ENCODE results near the gene DIP2A. TPM values are rescaled to one million over a fixed set of nuclear protein-coding genes. Genes with fewer than 3 reads are reported as not detected.

The DIP2A gene
- total and polyA plus RNA-seq, 2 of the 8 experiments (the other 6 are each of a cell fraction or from before 2014, with no cell fraction given) = 16.0 to 27.1 TPM

DNA sequence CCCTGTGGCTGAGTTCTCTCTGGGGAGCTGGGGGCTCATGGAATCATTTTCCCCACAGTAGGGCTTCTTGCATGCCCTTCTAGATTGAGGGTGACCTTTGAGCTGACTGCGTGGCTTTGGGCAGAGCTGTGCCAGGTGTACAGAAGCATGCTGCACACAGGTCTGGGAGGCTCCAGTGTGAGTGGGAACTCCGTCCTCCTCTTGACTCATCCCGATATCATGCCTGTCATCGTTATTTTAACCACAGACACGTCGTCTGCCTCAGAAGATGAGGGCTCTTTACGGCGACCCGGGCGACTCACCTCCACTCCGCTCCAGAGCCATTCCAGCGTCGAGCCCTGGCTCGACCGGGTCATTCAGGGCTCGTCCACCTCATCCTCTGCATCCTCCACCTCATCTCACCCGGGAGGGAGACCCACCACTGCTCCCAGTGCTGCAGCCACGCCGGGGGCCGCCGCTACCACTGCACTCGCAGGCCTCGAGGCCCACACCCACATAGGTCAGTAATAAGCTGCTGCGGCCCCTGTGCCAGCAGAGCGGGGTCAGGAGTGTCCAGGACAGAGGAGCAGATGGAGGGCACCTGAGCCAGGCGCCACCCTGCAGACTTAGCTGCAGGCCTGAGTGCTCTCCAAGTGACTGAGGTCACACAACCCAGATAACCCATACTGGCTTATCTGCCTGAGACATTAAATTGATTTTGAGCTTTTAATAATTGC is 39.8 kb downstream of the DIP2A start:
- peaks cover 6 to 19% (median 9%) of the 10 kb centered on the region in 4 experiments; a peak in 5 of 8 replicates for H3K36me3 ChIP-seq (ENCODE audit: control insufficient read depth in 2 of 4, insufficient read depth in 4 of 4, low read length in 3 of 4)
- CTCF ChIA-PET (ENCODE audit: partially characterized antibody) = no interaction called here
- 92% methylated on average over 26 of the region's 26 CpGs; no CpG with 5 or more reads in 1 of the 2 experiments for WGBS, 2 experiments (ENCODE audit: extremely low coverage in 1 of 2, insufficient coverage in 1 of 2, insufficient read length in 1 of 2, insufficient replicate concordance in 2 of 2, low coverage in 1 of 2, low lambda C conversion rate in 2 of 2, missing lambda C conversion rate in 1 of 2)

More for the DNA sequence above, 39.8 kb downstream of the DIP2A start:
- H3K14ac ChIP-seq (ENCODE audit: insufficient read length) = no peak overlapping the region
- no peak overlapping the region for H2BK12ac ChIP-seq (ENCODE audit: low read depth, low read length)
- no peak overlapping the region for H3K4me3 ChIP-seq (ENCODE audit: extremely low read depth in 1 of 4, insufficient read depth in 2 of 4, low read depth in 3 of 4, low read length in 4 of 4)
- H3K23me2 ChIP-seq (ENCODE audit: low read depth, low read length) = no peaks in the 10 kb centered on the region
- H2AFZ ChIP-seq (ENCODE audit: low read length) = no peak overlapping the region
- no peak overlapping the region for H2BK15ac ChIP-seq (ENCODE audit: low read length)
- no peak overlapping the region for H2BK20ac ChIP-seq (ENCODE audit: low read length)
- H3K18ac ChIP-seq (ENCODE audit: extremely low read depth, low read length) = no peak overlapping the region
- no peak overlapping the region for H2AK5ac ChIP-seq (ENCODE audit: low read depth, low read length)
- no peak overlapping the region for H3K4ac ChIP-seq (replicated peaks; ENCODE audit: insufficient read length, low read depth, low read length)
- no peak overlapping the region for H4K91ac ChIP-seq (replicated peaks; ENCODE audit: insufficient read length, low read length)
- H2BK5ac ChIP-seq (ENCODE audit: low read depth, low read length) = no peak overlapping the region
- no peaks in the 10 kb centered on the region for H3K27me3 ChIP-seq (replicated peaks in 1 of 4; ENCODE audit: control insufficient read depth in 3 of 4, extremely low read depth in 1 of 4, insufficient read depth in 3 of 4, low read length in 3 of 4)
- H3K79me2 ChIP-seq (ENCODE audit: control insufficient read depth in 1 of 2, insufficient read depth in 2 of 2, low read length in 2 of 2) = no peaks in the 10 kb centered on the region
- H4K20me1 ChIP-seq (replicated peaks in 1 of 2; ENCODE audit: control insufficient read depth in 1 of 2, insufficient read depth in 2 of 2, low read length in 2 of 2) = peaks cover 0 to 6% of the 10 kb centered on the region in 2 experiments
- no peaks in the 10 kb centered on the region for H3K79me1 ChIP-seq (ENCODE audit: low read depth, low read length)
- TF ChIP-seq GABPA (IDR thresholded peaks at IDR 0.05; ENCODE audit: borderline replicate concordance, insufficient read depth, low read length) = no peak
- no peak for TF ChIP-seq KDM1A (IDR thresholded peaks at IDR 0.05; ENCODE audit: borderline replicate concordance, low read length)
- TF ChIP-seq, protein P1, sequence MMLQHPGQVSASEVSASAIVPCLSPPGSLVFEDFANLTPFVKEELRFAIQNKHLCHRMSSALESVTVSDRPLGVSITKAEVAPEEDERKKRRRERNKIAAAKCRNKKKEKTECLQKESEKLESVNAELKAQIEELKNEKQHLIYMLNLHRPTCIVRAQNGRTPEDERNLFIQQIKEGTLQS (IDR thresholded peaks at IDR 0.05; ENCODE audit: insufficient read depth, low read depth, low read length) = no peak
- TF ChIP-seq, protein P2, sequence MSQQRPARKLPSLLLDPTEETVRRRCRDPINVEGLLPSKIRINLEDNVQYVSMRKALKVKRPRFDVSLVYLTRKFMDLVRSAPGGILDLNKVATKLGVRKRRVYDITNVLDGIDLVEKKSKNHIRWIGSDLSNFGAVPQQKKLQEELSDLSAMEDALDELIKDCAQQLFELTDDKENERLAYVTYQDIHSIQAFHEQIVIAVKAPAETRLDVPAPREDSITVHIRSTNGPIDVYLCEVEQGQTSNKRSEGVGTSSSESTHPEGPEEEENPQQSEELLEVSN (IDR thresholded peaks at IDR 0.05) = no peak
- no peak for TF ChIP-seq HDAC2 (IDR thresholded peaks at IDR 0.05; ENCODE audit: borderline replicate concordance in 1 of 2, low read depth in 2 of 2, low read length in 2 of 2)
- no peak for TF ChIP-seq EP300 (IDR thresholded peaks at IDR 0.05; ENCODE audit: borderline replicate concordance in 1 of 2, low read depth in 2 of 2, low read length in 2 of 2)
- no peak for TF ChIP-seq TCF12 (IDR thresholded peaks at IDR 0.05; ENCODE audit: low read depth, low read length)
- no peaks in the 10 kb centered on the region for H3K9me3 ChIP-seq (ENCODE audit: insufficient read depth in 2 of 2, low read depth in 1 of 2, low read length in 1 of 2)
- H3K56ac ChIP-seq (replicated peaks; ENCODE audit: insufficient read length, low read depth, low read length) = no peak overlapping the region
- H3K4me2 ChIP-seq (ENCODE audit: insufficient read depth in 1 of 2, low read depth in 2 of 2, low read length in 2 of 2) = no peak overlapping the region
- H2BK120ac ChIP-seq (replicated peaks; ENCODE audit: low read depth, low read length) = no peak overlapping the region
- POLR2A ChIA-PET (ENCODE audit: partially characterized antibody) = interaction anchor here (1.3 kb wide), 1 partner anchor 13 kb away, joined by 3 read pairs; no protein-coding TSS in a partner anchor
- no peak overlapping the region for H4K5ac ChIP-seq (ENCODE audit: insufficient read length, low read depth, low read length)
- H3K4me1 ChIP-seq (replicated peaks in 1 of 4; ENCODE audit: control insufficient read depth in 3 of 4, insufficient read depth in 4 of 4, low read length in 3 of 4) = no peaks in the 10 kb centered on the region
- H4K8ac ChIP-seq (ENCODE audit: extremely low read depth, insufficient read depth, low read length) = no peak overlapping the region; the same call in 1 of the 2 replicates
- no peak overlapping the region for H3K23ac ChIP-seq (ENCODE audit: insufficient read length)
- no peak overlapping the region for H3K9ac ChIP-seq (replicated peaks in 1 of 4; ENCODE audit: extremely low read depth in 1 of 4, low read depth in 3 of 4, low read length in 3 of 4)
- no peak overlapping the region for H3K27ac ChIP-seq (ENCODE audit: low read depth, low read length)
- FAIRE-seq (no peak), DNase-seq (ENCODE audit: low read depth in 1 of 2, low spot score in 2 of 2) (no peak)
